ENCODE measurements around the gene XRCC2. TPM values are rescaled to one million over a fixed set of nuclear protein-coding genes. Genes with fewer than 3 reads are reported as not detected.

XRCC2 gene
- total and polyA plus RNA-seq, 2 donors (not counting 1 experiment from before 2014, with no cell fraction given) = 0.66 to 1.5 TPM

GRCh38 chr7:152601305-152601798 lies 74.6 kb downstream of the XRCC2 start:
- ChIA-PET CTCF (no interaction called here), POLR2A (no interaction called here)
- no peaks in the 10 kb centered on the region for H3K27me3 ChIP-seq (replicated peaks in 1 of 4; ENCODE audit: control extremely low read depth in 1 of 4, control insufficient read depth in 3 of 4, insufficient read depth in 4 of 4, low read length in 3 of 4)
- no peak for DNase-seq
- Mint-ChIP-seq H3K4me1 (no peaks in the 10 kb centered on the region), H3K9me3 (ENCODE audit: insufficient read depth) (no peaks in the 10 kb centered on the region), H3K27me3 (peaks cover 3% of the 10 kb centered on the region), H3K4me3 (no peak overlapping the region), H3K27ac (no peak overlapping the region)
- H3K9ac ChIP-seq (ENCODE audit: low read length) = no peak overlapping the region
- H3K79me2 ChIP-seq (ENCODE audit: control insufficient read depth, insufficient read depth, low read length) = no peaks in the 10 kb centered on the region
- intact Hi-C loops (cut with micrococcal nuclease) = no loop called here
- no peaks in the 10 kb centered on the region for H3K4me1 ChIP-seq (ENCODE audit: control insufficient read depth in 2 of 2, insufficient read depth in 2 of 2, low read length in 2 of 2)
- no peaks in the 10 kb centered on the region for H4K20me1 ChIP-seq (ENCODE audit: control insufficient read depth, insufficient read depth, low read length, poor library complexity, severe bottlenecking)
- TF ChIP-seq EZH2 (IDR thresholded peaks at IDR 0.05; ENCODE audit: borderline replicate concordance, insufficient read depth, low read depth, low read length, poor library complexity, severe bottlenecking) (no peak), CTCF (IDR thresholded peaks at IDR 0.05) (no peak)
- no peak overlapping the region for H3K4me2 ChIP-seq (replicated peaks; ENCODE audit: low read depth, low read length, poor library complexity, severe bottlenecking)
- no peak overlapping the region for H3K27ac ChIP-seq (ENCODE audit: low read length in 2 of 2)
- H3K4me3 ChIP-seq (ENCODE audit: control extremely low read depth in 1 of 5, extremely low read depth in 1 of 5, insufficient read depth in 1 of 5, low read depth in 2 of 5, low read length in 4 of 5) = no peak overlapping the region
- H2AFZ ChIP-seq (ENCODE audit: insufficient read depth, low read depth, low read length, poor library complexity, severe bottlenecking) = no peak overlapping the region
- H3K36me3 ChIP-seq (replicated peaks in 1 of 2; ENCODE audit: control extremely low read depth in 1 of 2, control insufficient read depth in 1 of 2, extremely low read depth in 1 of 2, insufficient read depth in 2 of 2, low read length in 1 of 2) = no peaks in the 10 kb centered on the region
- 95% methylated on average over 17 of the region's 17 CpGs for WGBS (ENCODE audit: insufficient coverage)
- ATAC-seq (ENCODE audit: low read depth) = no peak
- H3K9me3 ChIP-seq (ENCODE audit: control extremely low read depth in 1 of 3, control insufficient read depth in 2 of 3, insufficient read depth in 1 of 3, low read length in 2 of 3) = no peaks in the 10 kb centered on the region

DNA sequence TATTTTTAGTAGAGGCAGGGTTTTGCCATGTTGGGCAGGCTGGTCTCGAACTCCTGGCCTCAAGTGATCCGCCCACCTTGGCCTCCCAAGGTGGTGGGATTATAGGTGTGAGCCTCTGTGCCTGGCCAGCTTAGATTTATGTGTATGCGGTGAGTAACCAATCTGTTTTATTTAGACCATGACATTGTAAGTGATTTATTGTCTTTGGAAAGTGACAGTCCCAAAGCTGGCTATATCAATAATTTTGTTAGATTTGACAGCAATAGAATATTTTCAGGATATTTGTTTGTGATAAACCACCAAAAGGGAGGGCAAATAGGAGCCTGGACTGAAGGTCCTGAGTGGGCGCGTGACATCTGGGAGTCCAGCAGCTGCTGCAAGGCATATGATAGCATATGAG lies 75.7 kb downstream of the XRCC2 start:
- Mint-ChIP-seq H3K27me3 (peaks cover 8% of the 10 kb centered on the region), H3K4me3 (no peak overlapping the region), H3K4me1 (no peaks in the 10 kb centered on the region), H3K27ac (no peak overlapping the region), H3K9me3 (ENCODE audit: insufficient read depth) (no peaks in the 10 kb centered on the region)
- ATAC-seq (ENCODE audit: low read depth) = no peak
- H3K9me3 ChIP-seq (ENCODE audit: control extremely low read depth in 1 of 3, control insufficient read depth in 2 of 3, insufficient read depth in 1 of 3, low read length in 2 of 3) = no peaks in the 10 kb centered on the region
- no peak overlapping the region for H3K9ac ChIP-seq (ENCODE audit: low read length)
- no peak overlapping the region for H3K27ac ChIP-seq (ENCODE audit: low read length in 2 of 2)
- intact Hi-C loops (cut with micrococcal nuclease) = no loop called here
- TF ChIP-seq CTCF (IDR thresholded peaks at IDR 0.05) (no peak), EZH2 (IDR thresholded peaks at IDR 0.05; ENCODE audit: borderline replicate concordance, insufficient read depth, low read depth, low read length, poor library complexity, severe bottlenecking) (no peak)
- H3K4me3 ChIP-seq (ENCODE audit: control extremely low read depth in 1 of 5, extremely low read depth in 1 of 5, insufficient read depth in 1 of 5, low read depth in 2 of 5, low read length in 4 of 5) = no peak overlapping the region
- CTCF ChIA-PET = interaction anchor here (0.6 kb wide), 1 partner anchor 290 kb away, joined by 3 read pairs; no protein-coding TSS in a partner anchor
- H3K4me1 ChIP-seq (ENCODE audit: control insufficient read depth in 2 of 2, insufficient read depth in 2 of 2, low read length in 2 of 2) = no peaks in the 10 kb centered on the region
- H4K20me1 ChIP-seq (ENCODE audit: control insufficient read depth, insufficient read depth, low read length, poor library complexity, severe bottlenecking) = no peaks in the 10 kb centered on the region
- POLR2A ChIA-PET = no interaction called here
- no peaks in the 10 kb centered on the region for H3K79me2 ChIP-seq (ENCODE audit: control insufficient read depth, insufficient read depth, low read length)
- no peaks in the 10 kb centered on the region for H3K27me3 ChIP-seq (replicated peaks in 1 of 4; ENCODE audit: control extremely low read depth in 1 of 4, control insufficient read depth in 3 of 4, insufficient read depth in 4 of 4, low read length in 3 of 4)
- WGBS (ENCODE audit: insufficient coverage) = 95% methylated on average over 4 of the region's 5 CpGs
- no peak overlapping the region for H3K4me2 ChIP-seq (replicated peaks; ENCODE audit: low read depth, low read length, poor library complexity, severe bottlenecking)
- H2AFZ ChIP-seq (ENCODE audit: insufficient read depth, low read depth, low read length, poor library complexity, severe bottlenecking) = no peak overlapping the region
- no peak for DNase-seq
- no peaks in the 10 kb centered on the region for H3K36me3 ChIP-seq (replicated peaks in 1 of 2; ENCODE audit: control extremely low read depth in 1 of 2, control insufficient read depth in 1 of 2, extremely low read depth in 1 of 2, insufficient read depth in 2 of 2, low read length in 1 of 2)

Data from B cell (primary cell).